Neural progenitor cell (in vitro differentiated cells): ENCODE results near the gene ANKRD12.

ENCODE experiments used
- EZH2 ChIP-seq: fragments of 200-600 bp; sonication (generic); IDR thresholded peaks from 2 replicates; pipeline ENCODE4 v1.6.1; 2017; ENCODE audit warnings: antibody characterized with exemption, mild to moderate bottlenecking, moderate library complexity
- TF ChIP-seq, protein P1 (sequence below): fragments of 200-600 bp; sonication (generic); IDR thresholded peaks from 2 replicates; pipeline ENCODE4 v1.5.1; 2017; ENCODE audit warnings: antibody characterized with exemption, mild to moderate bottlenecking

DNA sequence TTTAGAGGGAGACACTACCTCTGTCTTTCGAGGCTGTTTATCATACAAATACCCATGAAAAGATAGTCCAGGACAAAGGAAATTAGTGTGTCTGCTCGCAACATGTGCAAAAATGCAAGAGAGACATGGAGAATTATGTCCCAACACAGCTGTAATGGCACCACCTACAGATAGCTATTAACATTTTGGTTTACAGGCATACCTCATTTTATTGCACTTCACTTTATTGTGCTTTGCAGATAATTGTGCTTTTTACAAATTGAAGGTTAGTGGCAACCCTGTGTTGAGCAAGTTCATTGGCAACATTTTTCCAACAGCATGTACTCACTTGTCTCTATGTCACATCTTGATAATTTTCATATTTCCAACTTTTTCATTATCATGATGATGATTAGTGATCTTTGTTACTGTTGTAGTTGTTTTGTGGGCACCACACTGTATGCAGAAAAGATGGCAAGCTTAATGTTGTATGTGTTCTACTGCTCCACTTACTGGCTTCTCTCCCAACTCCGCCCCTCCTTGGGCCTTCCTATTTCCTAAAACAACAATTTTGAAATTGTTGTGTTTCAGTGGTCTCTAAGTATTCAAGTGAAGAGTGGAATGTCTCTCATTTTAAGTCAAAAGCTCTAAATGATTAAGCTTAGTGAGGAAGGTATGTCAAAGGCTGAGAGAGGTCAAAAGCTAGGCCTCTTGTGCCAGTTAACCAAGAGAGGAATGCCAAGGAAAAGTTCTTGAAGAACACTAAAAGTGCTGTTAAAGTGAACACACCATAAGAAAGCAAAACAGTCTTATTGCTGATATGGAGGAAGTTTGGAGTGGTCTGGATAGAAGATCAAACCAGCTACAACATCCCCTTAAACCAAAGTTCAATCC is 52.0 kb downstream of the ANKRD12 start:
- TF ChIP-seq, protein P1, sequence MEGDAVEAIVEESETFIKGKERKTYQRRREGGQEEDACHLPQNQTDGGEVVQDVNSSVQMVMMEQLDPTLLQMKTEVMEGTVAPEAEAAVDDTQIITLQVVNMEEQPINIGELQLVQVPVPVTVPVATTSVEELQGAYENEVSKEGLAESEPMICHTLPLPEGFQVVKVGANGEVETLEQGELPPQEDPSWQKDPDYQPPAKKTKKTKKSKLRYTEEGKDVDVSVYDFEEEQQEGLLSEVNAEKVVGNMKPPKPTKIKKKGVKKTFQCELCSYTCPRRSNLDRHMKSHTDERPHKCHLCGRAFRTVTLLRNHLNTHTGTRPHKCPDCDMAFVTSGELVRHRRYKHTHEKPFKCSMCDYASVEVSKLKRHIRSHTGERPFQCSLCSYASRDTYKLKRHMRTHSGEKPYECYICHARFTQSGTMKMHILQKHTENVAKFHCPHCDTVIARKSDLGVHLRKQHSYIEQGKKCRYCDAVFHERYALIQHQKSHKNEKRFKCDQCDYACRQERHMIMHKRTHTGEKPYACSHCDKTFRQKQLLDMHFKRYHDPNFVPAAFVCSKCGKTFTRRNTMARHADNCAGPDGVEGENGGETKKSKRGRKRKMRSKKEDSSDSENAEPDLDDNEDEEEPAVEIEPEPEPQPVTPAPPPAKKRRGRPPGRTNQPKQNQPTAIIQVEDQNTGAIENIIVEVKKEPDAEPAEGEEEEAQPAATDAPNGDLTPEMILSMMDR = no peak
- no peak for TF ChIP-seq EZH2
